ENCODE measurements around the gene SKIC2.
"Not testable (repeated sequence)": the region's sequence is repeated elsewhere in the genome, so short reads cannot be mapped to it uniquely, and the experiment has no call there.

SKIC2 gene

GRCh38 chr6:31969712-31970603, 11.0 kb downstream of the SKIC2 start:
- no peak for DNase-seq

GRCh38 chr6:31970604-31971271, 11.8 kb downstream of the SKIC2 start:
- DNase-seq: peak in 1 of 2 experiments; percentile 12

- DNase-seq: no peak
Observed at GRCh38 chr6:31971279-31971992, 12.5 kb downstream of the SKIC2 start.

DNA sequence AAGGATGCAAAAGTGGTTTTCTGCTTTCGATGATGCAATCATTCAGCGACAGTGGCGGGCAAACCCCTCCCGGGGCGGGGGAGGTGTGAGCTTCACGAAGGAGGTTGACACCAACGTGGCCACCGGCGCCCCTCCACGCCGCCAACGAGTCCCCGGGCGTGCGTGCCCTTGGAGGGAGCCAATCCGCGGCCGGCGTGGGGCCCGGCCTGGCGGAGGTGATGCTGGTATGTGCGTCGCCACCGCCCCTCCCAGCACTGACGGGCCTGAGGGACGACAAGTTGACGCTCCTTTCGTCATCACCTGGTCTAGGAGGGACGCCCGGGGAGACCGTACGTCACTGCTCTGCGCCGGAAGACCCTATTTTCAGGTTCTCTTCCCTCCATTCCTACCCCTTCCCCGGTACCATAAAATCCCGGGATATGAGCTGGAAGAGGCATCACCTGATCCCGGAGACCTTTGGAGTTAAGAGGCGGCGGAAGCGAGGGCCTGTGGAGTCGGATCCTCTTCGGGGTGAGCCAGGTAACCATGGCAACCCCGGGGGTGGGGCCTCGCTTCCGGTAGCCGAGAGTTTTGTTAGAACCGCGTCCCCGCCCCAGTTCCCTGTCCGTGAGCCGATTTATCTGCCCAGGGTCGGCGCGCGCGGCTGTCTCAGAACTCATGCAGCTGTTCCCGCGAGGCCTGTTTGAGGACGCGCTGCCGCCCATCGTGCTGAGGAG, 13.2 kb downstream of the SKIC2 start, which contains the start of gene DXO:
TSS of gene DXO (minus strand) at position 146 of the 716 bp plus-strand sequence. CDS start 463 bp downstream, outside the sequence.
- peak; percentile 98 to 100 for DNase-seq

- no peak for DNase-seq
Observed at GRCh38 chr6:31972709-31973350, 13.9 kb downstream of the SKIC2 start.

DNA sequence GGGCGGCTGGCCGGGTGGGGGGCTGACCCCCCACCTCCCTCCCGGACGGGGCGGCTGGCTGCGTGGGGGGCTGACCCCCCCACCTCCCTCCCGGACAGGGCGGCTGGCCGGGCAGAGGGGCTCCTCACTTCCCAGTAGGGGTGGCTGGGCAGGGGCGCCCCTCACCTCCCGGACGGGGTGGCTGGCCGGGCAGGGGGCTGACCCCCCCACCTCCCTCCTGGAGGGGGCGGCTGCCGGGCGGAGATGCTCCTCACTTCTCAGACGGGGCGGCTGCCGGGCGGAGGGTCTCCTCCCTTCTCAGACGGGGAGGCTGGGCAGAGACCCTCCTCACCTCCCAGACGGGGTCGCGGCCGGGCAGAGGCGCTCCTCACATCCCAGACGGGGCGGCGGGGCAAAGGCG, 17.1 kb downstream of the SKIC2 start:
- not testable (repeated sequence) for DNase-seq

DNA sequence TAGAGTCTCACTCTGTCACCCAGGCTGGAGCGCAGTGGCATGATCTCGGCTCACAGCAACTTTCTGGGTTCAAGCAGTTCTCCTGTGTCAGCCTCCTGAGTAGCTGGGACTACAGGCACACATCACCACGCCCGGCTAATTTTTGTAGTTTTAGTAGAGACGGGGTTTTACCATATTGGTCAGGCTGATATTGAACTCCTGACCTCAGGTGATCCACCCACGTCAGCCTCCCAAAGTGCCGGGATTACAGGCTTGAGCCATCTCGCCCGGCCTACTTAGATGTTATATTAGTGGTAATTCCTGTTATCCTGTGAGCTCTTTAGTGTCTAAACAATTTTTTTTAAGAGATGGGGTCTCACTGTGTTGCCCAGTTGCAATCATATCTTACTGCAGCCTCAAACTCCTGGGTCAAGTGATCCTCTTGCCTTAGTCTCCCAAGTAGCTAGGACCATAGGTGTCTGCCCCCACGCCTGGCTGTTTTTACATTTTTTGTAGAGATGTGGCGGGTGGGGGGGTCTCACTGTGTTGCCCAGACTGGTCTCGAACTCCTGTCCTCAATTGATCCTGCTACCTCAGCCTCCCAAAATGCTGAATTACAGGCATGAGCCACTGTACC, 18.9 kb downstream of the SKIC2 start:
- DNase-seq: no peak

DNA sequence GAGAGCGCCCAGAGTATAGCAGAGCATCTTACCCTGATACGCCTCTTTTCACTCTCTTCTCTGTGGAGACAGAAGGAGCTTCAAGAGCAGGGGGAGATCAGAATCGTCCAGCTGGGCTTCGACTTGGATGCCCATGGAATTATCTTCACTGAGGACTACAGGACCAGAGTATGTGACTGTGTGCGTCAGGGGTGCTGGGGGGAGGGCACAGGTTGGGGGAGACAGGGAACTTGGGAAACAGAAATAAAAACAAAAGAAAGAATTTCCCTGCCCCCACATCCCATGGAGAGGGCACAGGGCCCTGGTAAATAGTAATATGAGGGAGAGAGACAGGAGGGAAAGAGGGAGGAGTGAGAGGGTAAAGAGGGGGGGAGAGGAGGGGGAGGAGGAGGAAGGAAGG, 19.9 kb downstream of the SKIC2 start:
- DNase-seq: no peak

DNA sequence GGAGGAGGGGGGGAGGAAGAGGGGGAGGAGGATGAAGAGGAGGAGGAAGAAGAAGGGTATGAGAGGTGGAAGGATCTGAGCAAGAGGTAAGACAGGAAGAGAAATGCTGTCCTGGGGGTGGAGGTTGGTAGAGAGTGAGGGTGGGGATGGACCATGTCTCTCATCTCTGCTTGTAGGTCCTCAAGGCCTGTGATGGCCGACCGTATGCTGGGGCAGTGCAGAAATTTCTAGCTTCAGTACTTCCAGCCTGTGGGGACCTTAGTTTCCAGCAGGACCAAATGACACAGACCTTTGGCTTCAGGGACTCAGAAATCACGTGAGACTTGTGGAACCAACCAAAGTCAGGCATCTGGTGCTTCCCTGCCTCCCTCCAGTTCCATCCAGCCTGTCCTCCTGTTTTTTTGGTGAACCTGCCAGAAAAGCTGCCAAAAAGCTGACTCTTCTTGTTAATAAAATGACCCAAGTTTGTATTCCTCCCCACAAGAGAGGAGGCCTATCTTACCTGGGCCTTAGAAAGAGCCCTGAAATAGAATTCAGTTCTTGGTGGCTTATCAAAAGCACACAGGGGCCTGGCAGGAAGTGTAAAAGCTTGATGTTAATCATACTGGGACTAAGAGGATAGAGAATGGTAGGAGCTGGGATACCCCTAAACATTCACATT, 20.4 kb downstream of the SKIC2 start:
- DNase-seq: no peak

- not testable (repeated sequence) for DNase-seq
Observed at GRCh38 chr6:31980195-31980876, 21.4 kb downstream of the SKIC2 start.

DNA sequence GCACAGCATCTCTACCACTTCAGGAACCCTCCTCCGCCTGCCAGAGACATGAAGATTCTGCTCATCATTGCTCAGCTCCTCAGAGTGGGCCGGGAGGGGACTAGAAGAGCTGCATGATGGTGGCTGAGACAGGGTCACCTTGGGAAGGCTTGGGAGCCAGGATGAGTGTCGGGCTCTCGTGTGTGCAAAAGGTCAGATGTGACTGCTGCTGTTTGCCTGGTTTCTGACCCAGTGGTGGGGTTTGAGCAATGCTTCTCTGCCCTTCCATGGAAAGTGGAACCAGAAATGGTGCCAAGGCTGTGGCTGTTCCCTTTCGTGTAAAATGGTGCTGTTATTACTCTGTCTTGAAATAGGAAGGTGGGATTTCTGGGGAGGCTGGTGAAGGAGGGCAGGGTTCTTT, 22.0 kb downstream of the SKIC2 start:
- not testable (repeated sequence) for DNase-seq

DNA sequence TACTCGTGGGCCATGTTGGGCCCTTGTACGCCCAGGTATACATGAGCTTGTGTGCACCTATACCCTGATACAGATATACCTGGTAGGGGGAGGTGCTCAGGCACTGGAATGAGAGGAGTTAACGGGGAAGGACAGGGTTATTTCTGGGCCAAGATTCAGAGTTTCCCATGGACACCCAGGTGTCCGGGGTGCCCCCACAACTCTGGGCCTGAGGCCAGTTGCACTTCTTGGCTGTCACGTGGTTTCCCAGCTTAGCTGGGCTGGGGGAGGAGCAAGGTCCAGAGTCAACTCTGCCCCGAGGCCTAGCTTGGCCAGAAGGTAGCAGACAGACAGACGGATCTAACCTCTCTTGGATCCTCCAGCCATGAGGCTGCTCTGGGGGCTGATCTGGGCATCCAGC, 22.8 kb downstream of the SKIC2 start, which contains the start of gene C4A:
TSS of gene C4A (plus strand) at position 314 of the 400 bp plus-strand sequence. CDS start at position 365, 51 bp downstream.
- not testable (repeated sequence) for DNase-seq

DNA sequence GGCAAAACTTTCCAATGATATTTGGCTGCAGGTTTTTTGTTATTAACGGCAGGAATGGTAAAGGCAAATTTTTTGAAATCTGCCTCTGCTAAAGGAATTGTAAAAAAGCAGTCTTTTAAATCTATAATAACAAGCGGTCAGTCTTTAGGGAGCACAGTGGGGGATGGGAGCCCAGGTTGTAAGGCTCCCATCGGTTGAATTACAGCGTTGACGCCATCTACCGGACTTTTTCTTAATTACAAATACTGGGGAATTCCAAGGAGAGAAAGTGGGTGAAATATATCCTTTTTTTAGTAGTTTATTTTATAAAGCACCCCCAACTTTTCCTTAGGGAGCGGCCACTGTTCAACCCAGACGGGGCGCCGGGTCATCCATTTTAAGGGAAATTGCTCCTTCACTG, 30.4 kb downstream of the SKIC2 start:
- not testable (repeated sequence) for DNase-seq

DNA sequence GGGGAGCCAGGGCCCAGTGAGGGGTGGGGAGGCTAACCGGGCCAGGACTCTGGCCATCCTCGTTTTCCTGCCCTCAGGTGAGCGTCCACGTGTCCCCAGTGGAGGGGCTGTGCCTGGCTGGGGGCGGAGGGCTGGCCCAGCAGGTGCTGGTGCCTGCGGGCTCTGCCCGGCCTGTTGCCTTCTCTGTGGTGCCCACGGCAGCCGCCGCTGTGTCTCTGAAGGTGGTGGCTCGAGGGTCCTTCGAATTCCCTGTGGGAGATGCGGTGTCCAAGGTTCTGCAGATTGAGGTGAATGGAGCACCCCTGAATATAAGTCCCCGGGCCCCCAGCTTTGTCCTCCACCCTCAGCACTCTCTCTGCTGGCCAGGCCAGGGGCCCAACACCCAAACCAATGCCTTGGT, 35.4 kb downstream of the SKIC2 start:
- not testable (repeated sequence) for DNase-seq

- not testable (repeated sequence) for DNase-seq
Observed at GRCh38 chr6:31996385-31996784, 37.4 kb downstream of the SKIC2 start.

- DNase-seq: not testable (repeated sequence)
Observed at GRCh38 chr6:32002546-32003268, 43.7 kb downstream of the SKIC2 start.

- DNase-seq: not testable (repeated sequence)
Observed at GRCh38 chr6:32003301-32003700, 44.3 kb downstream of the SKIC2 start.

- DNase-seq: not testable (repeated sequence)
Observed at GRCh38 chr6:32004393-32004792, 45.4 kb downstream of the SKIC2 start.

GRCh38 chr6:32004864-32005537, 46.0 kb downstream of the SKIC2 start:
- not testable (repeated sequence) for DNase-seq
